Osteoblast (primary cell): ENCODE measurements around the gene JAG2. TPM values are rescaled to one million over a fixed set of nuclear protein-coding genes. Genes with fewer than 3 reads are reported as not detected.

Experiments
- DNase-seq: peaks from one replicate; pipeline ENCODE4 v3.0.0; 2011; ENCODE audit warnings: low spot score, mixed read lengths; ENCODE audit not compliant: insufficient read length; ENCODE audit errors: missing footprints
- H2AFZ ChIP-seq: 2 replicates; pipeline ENCODE4 v1.6.0; 2011; ENCODE audit warnings: mild to moderate bottlenecking, low read length
- H3K27ac ChIP-seq: 2 replicates; pipeline ENCODE4 v1.5.1; 2011; ENCODE audit warnings: mild to moderate bottlenecking, low read depth, low read length, moderate library complexity
- H3K27me3 ChIP-seq: 2 replicates; pipeline ENCODE4 v1.6.0; 2012; ENCODE audit warnings: mild to moderate bottlenecking, control low read depth, inconsistent platforms, low read length, moderate library complexity; ENCODE audit not compliant: insufficient read depth
- H3K36me3 ChIP-seq: 2 replicates; pipeline ENCODE4 v1.5.1; 2011; ENCODE audit warnings: mild to moderate bottlenecking, low read length, control low read depth, moderate library complexity; ENCODE audit not compliant: insufficient read depth
- H3K4me1 ChIP-seq: 2 replicates; pipeline ENCODE4 v1.5.1; 2011; ENCODE audit warnings: mild to moderate bottlenecking, low read length, control low read depth, moderate library complexity; ENCODE audit not compliant: insufficient read depth
- H3K4me2 ChIP-seq: 2 replicates; pipeline ENCODE4 v1.6.0; 2011; ENCODE audit warnings: mild to moderate bottlenecking, low read length; ENCODE audit not compliant: insufficient read depth
- H3K4me3 ChIP-seq: fragments of 200-600 bp; sonication (generic); 3 replicates; pipeline ENCODE4 v1.5.1; 2012; ENCODE audit warnings: mild to moderate bottlenecking, low read length, inconsistent platforms; ENCODE audit not compliant: insufficient read depth
- H3K79me2 ChIP-seq: 2 replicates; pipeline ENCODE4 v1.6.0; 2012; ENCODE audit warnings: mild to moderate bottlenecking, low read length, control low read depth, inconsistent platforms; ENCODE audit not compliant: insufficient read depth
- H3K9me3 ChIP-seq: 2 replicates; pipeline ENCODE4 v1.5.1; 2011; ENCODE audit warnings: low read depth, low read length, control low read depth
- H4K20me1 ChIP-seq: 2 replicates; pipeline ENCODE4 v1.6.0; 2012; ENCODE audit warnings: mild to moderate bottlenecking, low read length, control low read depth; ENCODE audit not compliant: insufficient read depth
- total RNA-seq: library from RNA; depleted of rRNA; stranded (reverse); fragments of >200 nt; gene quantifications from 2 replicates; pipeline ENCODE4 v1.2.3, GENCODE V29; 2012
- TF ChIP-seq, protein P1 (sequence below): IDR thresholded peaks from 2 replicates; pipeline ENCODE4 v1.5.1; 2011; ENCODE audit warnings: mild to moderate bottlenecking, low read depth, low read length, moderate library complexity; ENCODE audit errors: extremely low read depth

Gene JAG2
- total RNA-seq, 1 donor = 3.3 TPM

DNA sequence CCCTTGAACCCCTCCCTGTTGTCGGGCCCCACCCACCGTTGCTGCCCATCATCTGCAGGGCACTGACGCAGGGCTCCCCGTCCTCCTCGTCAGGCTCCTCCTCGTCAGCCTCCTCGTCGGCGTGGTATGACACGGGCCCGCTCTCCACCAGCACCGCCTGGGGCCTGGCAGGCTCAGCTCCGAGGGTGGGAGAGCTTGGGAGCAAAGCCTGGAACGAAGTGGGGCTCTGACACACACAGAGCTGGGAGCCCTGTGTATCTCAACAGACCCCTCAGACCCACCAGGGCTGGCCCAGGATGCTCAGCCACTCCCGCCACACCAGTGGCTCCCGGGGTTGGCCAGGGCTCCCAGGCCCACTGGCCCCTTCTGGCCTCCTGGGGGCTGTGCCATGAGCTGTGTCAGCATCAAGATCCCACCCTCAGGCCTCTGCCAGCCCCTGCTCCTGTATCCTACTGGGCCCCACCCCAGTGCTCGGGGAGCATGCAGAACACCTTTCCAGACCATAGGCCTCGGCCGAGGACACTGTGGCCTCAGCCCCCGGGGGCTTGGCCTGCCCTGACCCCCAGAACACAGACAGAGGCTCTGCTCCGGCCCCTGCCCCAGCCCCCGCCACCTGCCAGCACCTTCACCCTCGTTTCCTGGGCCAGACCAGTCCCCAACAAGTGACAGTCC is 42.6 kb upstream of the JAG2 start:
- Histone ChIP-seq H3K79me2 (no peaks in the 10 kb centered on the region), H3K4me2 (no peak overlapping the region), H3K36me3 (no peaks in the 10 kb centered on the region), H3K27me3 (no peaks in the 10 kb centered on the region), H3K9me3 (no peaks in the 10 kb centered on the region), H3K27ac (no peak overlapping the region), H2AFZ (no peak overlapping the region), H3K4me3 (no peak overlapping the region), H3K4me1 (no peaks in the 10 kb centered on the region), H4K20me1 (peaks cover 12% of the 10 kb centered on the region)
- TF ChIP-seq, protein P1, sequence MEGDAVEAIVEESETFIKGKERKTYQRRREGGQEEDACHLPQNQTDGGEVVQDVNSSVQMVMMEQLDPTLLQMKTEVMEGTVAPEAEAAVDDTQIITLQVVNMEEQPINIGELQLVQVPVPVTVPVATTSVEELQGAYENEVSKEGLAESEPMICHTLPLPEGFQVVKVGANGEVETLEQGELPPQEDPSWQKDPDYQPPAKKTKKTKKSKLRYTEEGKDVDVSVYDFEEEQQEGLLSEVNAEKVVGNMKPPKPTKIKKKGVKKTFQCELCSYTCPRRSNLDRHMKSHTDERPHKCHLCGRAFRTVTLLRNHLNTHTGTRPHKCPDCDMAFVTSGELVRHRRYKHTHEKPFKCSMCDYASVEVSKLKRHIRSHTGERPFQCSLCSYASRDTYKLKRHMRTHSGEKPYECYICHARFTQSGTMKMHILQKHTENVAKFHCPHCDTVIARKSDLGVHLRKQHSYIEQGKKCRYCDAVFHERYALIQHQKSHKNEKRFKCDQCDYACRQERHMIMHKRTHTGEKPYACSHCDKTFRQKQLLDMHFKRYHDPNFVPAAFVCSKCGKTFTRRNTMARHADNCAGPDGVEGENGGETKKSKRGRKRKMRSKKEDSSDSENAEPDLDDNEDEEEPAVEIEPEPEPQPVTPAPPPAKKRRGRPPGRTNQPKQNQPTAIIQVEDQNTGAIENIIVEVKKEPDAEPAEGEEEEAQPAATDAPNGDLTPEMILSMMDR = no peak
- DNase-seq = no peak

DNA sequence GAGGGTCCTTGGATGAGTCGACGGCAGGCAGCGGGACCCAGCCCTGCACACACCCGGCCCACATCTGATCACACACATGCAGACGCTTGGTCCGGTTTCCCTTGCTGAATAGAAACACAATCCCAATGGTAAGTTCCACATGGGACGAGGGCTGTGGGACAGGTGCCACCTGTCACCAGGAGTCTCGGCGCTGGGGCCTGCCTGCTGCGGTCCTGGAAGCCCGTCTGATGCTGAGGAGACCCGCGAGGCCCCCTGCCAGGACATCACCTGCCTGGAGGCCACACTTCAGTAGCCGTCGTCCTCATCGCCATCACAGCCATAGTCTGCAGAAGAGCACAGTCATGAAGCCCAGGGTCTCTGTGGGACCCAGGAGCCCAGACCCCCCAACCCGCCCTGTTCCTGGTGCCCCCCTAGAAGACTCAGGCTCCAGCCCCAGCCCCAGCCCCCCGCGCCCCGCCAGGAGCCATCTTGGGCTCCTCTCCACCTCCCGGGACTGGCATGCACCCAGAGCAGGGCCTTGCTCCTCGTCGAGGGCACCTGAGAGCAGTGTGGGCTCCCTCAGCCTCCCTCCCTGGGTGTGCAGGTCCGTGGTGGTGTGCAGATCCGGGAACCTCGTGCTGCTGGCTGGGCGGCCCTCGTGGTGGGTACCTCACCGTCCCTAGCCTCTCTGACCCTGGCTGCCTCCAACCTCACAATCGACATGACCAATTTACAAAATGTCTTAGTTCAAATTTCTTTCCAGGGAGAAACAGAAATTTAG is 41.9 kb upstream of the JAG2 start:
- Histone ChIP-seq H3K36me3 (no peaks in the 10 kb centered on the region), H3K27ac (no peak overlapping the region), H3K4me1 (no peaks in the 10 kb centered on the region), H3K79me2 (no peaks in the 10 kb centered on the region), H3K9me3 (no peaks in the 10 kb centered on the region), H3K27me3 (no peaks in the 10 kb centered on the region), H2AFZ (no peak overlapping the region), H4K20me1 (peaks cover 4% of the 10 kb centered on the region), H3K4me2 (no peak overlapping the region), H3K4me3 (no peak overlapping the region)
- no peak for DNase-seq
- TF ChIP-seq, protein P1 = no peak

DNA sequence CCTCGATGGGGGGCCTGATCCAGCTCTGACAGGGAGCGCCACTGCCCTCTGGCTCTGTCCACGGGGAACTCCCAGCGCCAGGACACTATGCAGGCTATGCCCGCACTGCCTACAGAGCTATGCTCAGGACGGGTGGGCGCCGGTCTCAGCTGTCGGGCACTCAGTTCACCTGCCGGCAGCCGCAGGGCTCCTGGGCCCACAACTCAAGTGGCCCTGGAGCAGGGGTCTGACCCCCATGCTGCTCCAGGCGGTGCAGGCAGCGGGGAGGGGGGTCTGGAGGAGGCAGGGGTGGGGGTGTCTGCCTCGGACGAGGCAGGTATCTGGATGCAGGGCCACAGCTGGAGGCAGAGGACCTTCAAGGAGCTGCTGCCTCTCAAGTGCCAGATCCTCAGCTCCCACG is 41.1 kb upstream of the JAG2 start:
- no peak for DNase-seq
- H3K9me3 ChIP-seq = no peaks in the 10 kb centered on the region
- no peaks in the 10 kb centered on the region for H4K20me1 ChIP-seq
- H3K36me3 ChIP-seq = no peaks in the 10 kb centered on the region
- H3K4me2 ChIP-seq = no peak overlapping the region
- no peak overlapping the region for H3K4me3 ChIP-seq
- TF ChIP-seq, protein P1 = no peak
- no peak overlapping the region for H2AFZ ChIP-seq
- peaks cover 1% of the 10 kb centered on the region for H3K4me1 ChIP-seq
- no peaks in the 10 kb centered on the region for H3K79me2 ChIP-seq
- H3K27ac ChIP-seq = no peak overlapping the region
- H3K27me3 ChIP-seq = no peaks in the 10 kb centered on the region

DNA sequence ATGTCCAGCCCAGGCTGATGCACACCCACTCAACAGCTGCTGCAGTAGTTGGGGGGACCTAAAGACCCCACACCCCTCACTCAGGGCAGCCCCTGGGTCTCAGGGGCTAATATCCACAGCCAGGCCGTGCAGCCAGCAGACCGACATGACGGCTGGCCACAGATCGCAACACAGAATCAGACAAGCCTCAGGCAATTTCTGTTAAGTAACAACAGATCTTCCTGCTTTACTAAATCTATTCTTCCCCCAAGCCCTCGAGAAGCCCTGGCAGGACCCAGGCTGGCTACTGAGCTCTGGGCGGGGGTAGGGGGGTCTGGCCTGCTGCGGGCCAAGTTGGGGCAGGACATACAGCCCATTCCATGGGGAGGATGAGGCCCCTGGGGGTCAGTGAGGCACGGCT is 40.5 kb upstream of the JAG2 start:
- H3K79me2 ChIP-seq = no peaks in the 10 kb centered on the region
- H2AFZ ChIP-seq = no peak overlapping the region
- H3K4me3 ChIP-seq = no peak overlapping the region
- no peak overlapping the region for H3K4me2 ChIP-seq
- no peaks in the 10 kb centered on the region for H3K9me3 ChIP-seq
- TF ChIP-seq, protein P1 = no peak
- no peaks in the 10 kb centered on the region for H3K36me3 ChIP-seq
- no peaks in the 10 kb centered on the region for H3K27me3 ChIP-seq
- DNase-seq = no peak
- H3K27ac ChIP-seq = no peak overlapping the region
- H3K4me1 ChIP-seq = peaks cover 7% of the 10 kb centered on the region
- H4K20me1 ChIP-seq = no peaks in the 10 kb centered on the region
